Stimulated activated naive CD8-positive, alpha-beta T cell treated with anti-CD3 and anti-CD28 coated beads, Interleukin-15, Interleukin-2, amounts not matched to agents 100 U/mL and 50 U/mL, for 24 hours (primary cell): ENCODE data around the gene SMIM3.
A peak's percentile ranks its signal among the peaks of the same experiment; 100 is the strongest.
"Not testable (repeated sequence)": the region's sequence is repeated elsewhere in the genome, so short reads cannot be mapped to it uniquely, and the experiment has no call there.

Experiments used
- ATAC-seq: fragments of 150-1000 bp; cut with Tn5 transposase; one replicate; pipeline ENCODE4 v1.10.0; 2021
- DNase-seq: peaks from one replicate; pipeline ENCODE4 v3.0.0; 2021

SMIM3 gene

GRCh38 chr5:150793423-150793888 is 14.9 kb downstream of the SMIM3 start:
- ATAC-seq, DNase-seq: not testable (repeated sequence)

GRCh38 chr5:150794927-150795326 is 16.4 kb downstream of the SMIM3 start:
- ATAC-seq (no peak), DNase-seq (no peak)

GRCh38 chr5:150797384-150797783 is 18.8 kb downstream of the SMIM3 start:
- no peak for ATAC-seq
- DNase-seq, result no peak

GRCh38 chr5:150801117-150801927 is 22.8 kb downstream of the SMIM3 start:
- peak; percentile 77 for ATAC-seq
- no peak for DNase-seq

GRCh38 chr5:150804388-150804787 is 25.8 kb downstream of the SMIM3 start:
- ATAC-seq (no peak), DNase-seq (no peak)

GRCh38 chr5:150809363-150809762 is 30.8 kb downstream of the SMIM3 start:
- DNase-seq (no peak), ATAC-seq (no peak)

GRCh38 chr5:150815010-150815409 is 36.5 kb downstream of the SMIM3 start:
- no peak for ATAC-seq
- DNase-seq, result no peak

GRCh38 chr5:150816946-150817345 is 38.4 kb downstream of the SMIM3 start:
- no peak for DNase-seq
- no peak for ATAC-seq

- DNase-seq (no peak), ATAC-seq (no peak)
Measured at GRCh38 chr5:150829744-150830143, 51.2 kb downstream of the SMIM3 start.

GRCh38 chr5:150831821-150832220 is 53.3 kb downstream of the SMIM3 start:
- not testable (repeated sequence) for DNase-seq, ATAC-seq

GRCh38 chr5:150836064-150836463 is 57.5 kb downstream of the SMIM3 start:
- ATAC-seq, result no peak

GRCh38 chr5:150836703-150837102 is 58.1 kb downstream of the SMIM3 start:
- DNase-seq (no peak), ATAC-seq (no peak)

More at GRCh38 chr5:150836064-150836463, 57.5 kb downstream of the SMIM3 start:
- no peak for DNase-seq

- ATAC-seq, result not testable (repeated sequence)
Measured at GRCh38 chr5:150845185-150845859, 66.8 kb downstream of the SMIM3 start.

GRCh38 chr5:150846308-150846653 is 67.7 kb downstream of the SMIM3 start, which contains the start of gene IRGM:
Gene IRGM (plus strand): TSS chr5:150846521. CDS start chr5:150848124, 1,603 bp downstream.
- not testable (repeated sequence) for ATAC-seq, DNase-seq

More at GRCh38 chr5:150845185-150845859, 66.8 kb downstream of the SMIM3 start:
- DNase-seq, result not testable (repeated sequence)
